GM18502 (cell line): ENCODE data around the gene TRAF2.

Experiments used
- ATAC-seq: cut with Tn5 transposase; IDR thresholded peaks from one replicate; pipeline ENCODE4 v1.9.1; 2021; ENCODE audit warnings: mild to moderate bottlenecking; ENCODE audit not compliant: unreplicated experiment, poor library complexity

Gene TRAF2

DNA sequence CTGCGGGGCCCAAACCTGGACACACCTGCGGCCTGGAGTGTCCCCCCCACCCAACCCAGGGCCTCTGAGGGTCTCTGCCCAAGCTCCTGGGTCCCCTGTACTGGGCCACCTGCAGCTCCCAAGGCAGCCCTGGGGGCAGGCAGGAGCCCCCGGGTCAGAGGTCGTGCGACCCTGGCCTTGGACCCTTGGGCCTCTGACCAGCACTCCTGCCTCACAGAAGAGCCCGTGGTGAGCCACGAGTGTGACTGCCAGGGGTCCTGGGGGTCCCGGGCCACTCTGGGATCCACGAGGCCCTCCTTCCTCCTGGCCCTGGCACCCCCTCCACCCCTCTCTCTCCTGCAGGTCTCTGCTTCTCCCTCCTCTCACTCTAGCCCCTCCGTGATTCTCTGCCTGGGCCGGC, 86.0 kb downstream of the TRAF2 start:
- ATAC-seq = no peak

GRCh38 chr9:136972743-136973142, 86.4 kb downstream of the TRAF2 start:
- ATAC-seq = no peak

GRCh38 chr9:136973618-136974617, 87.6 kb downstream of the TRAF2 start:
- no peak for ATAC-seq

GRCh38 chr9:136974817-136975535, 88.7 kb downstream of the TRAF2 start:
- ATAC-seq = no peak

GRCh38 chr9:136975644-136976043, 89.3 kb downstream of the TRAF2 start:
- no peak for ATAC-seq
